GM18517 (cell line): ENCODE results near the gene FAXDC2.

ENCODE experiments used
- ATAC-seq: cut with Tn5 transposase; IDR thresholded peaks from one replicate; pipeline ENCODE4 v1.9.1; 2021; ENCODE audit warnings: mild to moderate bottlenecking, moderate library complexity; ENCODE audit not compliant: unreplicated experiment

The FAXDC2 gene

DNA sequence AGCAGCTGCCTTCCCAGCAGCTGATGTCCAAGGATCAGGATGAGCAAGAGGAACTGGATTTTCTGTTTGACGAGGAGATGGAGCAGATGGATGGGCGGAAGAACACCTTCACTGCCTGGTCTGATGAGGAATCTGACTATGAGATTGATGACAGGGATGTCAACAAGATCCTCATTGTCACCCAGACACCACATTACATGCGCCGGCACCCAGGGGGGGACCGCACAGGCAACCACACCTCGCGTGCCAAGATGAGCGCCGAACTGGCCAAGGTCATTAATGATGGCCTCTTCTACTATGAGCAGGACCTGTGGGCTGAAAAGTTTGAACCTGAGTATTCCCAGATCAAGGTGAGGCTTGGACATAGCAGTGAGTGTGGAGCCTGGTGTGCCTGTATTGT is 48.4 kb downstream of the FAXDC2 start:
- no peak for ATAC-seq

DNA sequence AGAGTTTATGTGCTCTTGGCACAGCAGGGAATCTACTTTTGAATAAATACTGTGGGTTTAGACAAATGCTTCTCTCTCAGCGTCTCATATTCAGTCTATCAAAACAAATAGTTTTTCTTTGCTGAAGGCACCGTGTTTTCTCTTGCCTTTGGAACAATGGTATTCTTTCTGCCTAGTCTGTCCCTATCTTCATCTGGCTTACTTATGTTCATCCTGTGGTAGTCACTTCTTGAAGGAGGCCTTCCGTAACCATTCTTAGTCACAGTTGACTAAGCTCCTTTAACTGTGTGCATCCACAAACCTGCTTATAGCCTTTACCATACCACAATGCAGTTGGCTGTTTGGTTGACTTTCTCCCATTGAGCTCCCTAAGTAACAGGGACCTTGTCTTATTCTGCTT is 49.3 kb downstream of the FAXDC2 start:
- no peak for ATAC-seq

DNA sequence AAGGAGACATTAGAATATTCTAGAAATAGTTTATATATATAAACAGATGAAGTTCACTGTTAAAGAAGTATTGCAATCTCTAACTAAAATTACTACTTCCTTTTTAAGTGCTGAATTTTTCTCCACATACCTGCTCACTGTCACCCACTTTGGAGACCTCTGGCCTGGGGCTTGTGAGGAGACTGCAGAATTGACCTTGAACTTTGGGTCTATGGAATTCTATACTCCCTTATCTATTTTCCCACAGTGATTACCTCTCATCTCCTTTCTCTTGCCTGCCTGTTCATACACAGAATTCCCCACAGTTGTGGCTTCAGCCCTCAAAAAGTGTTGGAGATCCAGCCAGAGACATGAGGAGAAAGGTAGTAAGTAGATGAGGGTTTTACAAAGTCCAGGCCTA is 49.8 kb downstream of the FAXDC2 start:
- no peak for ATAC-seq

DNA sequence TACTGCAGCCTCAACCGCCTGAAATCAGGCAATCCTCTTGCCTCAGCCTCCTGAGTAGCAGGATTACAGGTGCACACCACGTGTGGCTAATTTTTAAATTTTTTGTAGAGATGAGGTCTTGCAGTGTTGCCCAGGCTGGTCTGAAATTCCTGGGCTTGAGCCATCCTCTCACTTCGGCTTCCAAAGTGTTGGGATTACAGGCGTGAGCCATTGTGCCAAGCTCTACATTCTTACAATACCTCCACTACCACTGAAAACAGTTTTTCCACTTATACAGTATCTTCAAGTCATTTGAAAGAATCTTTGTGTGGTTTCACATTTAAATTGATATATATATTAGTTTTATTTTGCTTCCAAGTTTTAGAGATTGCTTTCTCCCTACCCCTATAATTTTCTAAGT is 52.6 kb downstream of the FAXDC2 start:
- ATAC-seq: no peak

DNA sequence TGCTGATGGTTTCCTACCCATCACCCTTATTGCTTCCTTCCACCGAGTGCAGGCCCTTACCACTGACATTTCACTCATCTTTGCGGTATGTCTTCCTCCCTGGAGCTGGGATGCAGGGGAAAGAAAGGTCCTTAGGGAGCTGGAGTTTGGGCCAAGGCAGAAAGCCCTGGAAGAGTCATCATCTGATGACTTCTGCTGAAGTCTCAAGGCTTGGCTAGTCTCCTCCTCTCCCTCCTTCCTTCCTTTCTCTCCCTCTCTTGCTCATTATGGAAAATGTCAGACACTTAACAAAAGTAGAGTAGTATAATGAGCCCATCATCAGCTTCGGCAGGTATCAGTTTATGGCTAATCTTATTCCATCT is 55.2 kb downstream of the FAXDC2 start:
- ATAC-seq: no peak

DNA sequence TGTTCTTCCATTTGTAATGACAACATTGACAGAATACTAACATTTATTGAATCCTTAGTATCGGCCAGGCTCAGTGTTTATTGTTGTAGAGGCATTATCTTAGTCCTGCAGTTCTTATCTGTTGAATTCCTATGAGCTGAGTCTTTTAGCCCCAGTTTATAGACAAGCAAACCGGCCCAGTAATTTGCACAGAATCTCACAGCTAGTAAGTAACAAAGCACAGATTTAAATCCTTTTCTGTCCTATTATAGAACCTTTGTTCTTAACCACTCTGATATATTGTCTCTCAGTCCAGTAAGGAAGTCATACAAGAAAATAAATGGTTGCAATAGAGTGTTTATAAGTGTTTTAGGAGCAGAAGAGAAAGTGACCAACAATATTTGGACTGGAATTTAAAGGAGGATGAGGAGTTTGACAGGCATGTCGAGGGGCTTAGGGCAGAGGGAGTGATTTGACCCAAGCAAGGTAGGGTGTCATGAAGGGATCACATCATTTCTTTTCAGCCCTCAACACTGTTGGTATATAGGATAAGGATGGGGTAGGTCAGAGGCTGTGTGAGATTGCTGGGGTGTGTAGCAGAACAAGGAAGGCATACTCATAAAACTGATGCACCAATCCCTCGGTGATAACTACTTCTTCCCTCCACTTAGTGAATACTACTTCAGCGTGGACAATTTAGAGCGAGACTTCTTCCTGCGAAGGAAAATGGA is 55.7 kb downstream of the FAXDC2 start:
- ATAC-seq: no peak

DNA sequence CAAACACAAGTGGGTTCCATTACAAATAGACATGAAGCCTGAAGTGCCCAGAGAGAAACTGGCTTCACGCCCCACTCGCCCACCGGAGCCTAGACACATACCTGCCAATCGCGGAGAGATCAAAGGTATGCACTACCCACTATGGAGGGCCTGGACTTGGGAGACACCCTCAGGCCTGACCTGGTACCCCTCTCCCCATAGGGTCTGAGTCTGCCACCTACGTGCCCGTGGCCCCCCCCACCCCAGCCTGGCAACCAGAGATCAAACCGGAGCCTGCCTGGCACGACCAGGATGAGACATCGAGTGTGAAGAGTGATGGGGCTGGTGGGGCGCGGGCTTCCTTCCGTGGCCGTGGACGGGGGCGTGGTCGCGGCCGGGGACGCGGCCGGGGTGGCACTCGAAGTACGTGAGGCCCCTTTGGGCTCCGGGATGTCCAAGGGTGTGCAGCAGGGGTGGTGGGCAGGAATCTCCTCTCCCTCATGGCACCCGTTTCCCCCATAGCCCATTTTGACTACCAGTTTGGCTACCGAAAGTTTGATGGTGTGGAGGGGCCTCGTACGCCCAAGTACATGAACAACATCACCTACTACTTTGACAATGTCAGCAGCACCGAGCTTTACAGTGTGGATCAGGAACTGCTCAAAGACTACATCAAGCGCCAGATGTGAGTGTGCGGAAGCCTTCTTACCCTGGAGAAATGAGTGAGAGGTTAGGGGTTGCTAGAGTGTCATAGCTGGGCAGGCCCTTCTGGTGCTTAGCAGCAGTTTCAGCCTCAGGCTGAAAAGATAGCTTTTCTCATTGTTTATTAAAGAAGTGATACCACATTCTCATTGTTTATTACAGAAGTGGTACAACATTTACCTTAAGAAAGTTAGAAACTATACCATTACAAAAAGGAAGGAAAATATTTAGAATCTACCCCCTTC is 56.5 kb downstream of the FAXDC2 start:
- ATAC-seq: no peak

DNA sequence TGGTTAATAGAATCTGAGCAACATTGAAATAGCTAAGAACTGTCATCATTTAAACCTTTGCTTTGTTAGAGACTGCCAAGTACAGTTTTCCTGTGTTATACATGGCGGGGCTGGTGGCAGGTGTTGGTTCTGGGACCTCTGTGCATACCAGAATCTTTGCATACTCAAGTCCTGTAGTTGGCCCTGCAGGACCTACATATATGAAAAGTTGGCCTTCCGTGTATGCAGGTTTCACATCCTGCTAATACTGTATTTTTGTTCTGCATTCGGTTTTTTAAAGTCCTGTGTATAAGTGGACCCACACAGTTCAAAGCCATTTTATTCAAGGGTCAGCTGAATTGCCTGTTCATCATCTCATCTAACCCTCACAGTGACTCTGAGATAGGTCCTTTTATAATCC is 58.9 kb downstream of the FAXDC2 start:
- ATAC-seq: peak; percentile 82

DNA sequence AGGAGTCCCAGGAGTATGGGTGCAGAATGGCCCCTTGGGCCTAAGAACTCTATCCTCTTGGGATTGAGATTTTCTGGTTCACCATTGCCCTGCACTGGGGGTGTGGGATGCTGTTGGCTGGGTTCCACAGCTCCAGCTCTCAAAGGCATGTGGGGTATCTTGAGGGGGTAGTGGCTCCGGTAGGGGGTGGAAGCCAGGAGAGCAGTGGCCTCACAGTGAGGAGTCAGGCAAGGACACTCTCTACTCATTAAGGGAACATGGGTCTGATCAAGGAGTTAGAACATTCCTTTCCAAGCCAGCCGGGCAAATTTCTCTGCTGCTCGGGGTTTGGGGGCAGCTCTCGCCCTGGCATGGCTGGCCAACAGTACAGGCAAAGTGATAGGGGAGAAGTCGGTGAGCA is 62.2 kb downstream of the FAXDC2 start:
- ATAC-seq: no peak

DNA sequence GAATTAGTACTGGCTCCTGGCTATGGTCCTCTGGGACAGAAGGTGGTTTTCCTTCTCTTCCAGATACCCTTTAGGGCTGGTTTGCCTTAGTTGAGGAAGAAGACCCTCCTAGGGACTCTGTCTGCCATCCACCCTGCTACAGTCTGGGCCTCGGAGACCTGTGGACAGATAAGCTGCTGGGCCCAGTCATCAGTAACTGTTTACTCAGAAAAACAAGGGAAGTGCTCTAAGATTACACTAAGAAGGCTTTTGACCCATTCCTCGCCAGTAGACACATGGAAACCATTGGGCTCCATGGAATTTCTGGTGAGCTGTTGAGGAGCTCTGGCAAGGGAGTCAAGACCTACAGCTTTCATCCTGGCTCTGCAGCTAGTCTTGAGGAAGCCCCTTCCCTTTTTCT is 64.0 kb downstream of the FAXDC2 start:
- ATAC-seq: no peak

DNA sequence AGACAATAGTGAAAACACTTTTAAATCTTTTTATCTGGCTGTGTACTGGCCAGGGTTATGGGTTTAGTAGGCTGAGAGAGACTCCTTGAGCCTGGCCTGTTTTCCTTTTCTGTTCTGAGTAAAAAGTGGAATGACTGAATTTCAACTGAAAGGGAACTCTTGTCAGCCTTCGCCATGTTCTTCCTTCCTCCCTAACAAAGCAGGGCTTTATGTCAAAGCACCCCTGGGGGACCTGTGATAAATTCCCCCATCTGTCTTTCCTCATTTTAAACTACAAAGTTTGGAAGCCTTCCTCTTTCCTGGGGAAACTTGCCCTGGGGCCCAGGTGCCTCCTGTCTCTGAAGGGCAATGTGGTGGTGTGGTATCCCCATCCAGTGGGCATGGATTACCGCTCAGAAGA is 65.5 kb downstream of the FAXDC2 start:
- ATAC-seq: no peak

DNA sequence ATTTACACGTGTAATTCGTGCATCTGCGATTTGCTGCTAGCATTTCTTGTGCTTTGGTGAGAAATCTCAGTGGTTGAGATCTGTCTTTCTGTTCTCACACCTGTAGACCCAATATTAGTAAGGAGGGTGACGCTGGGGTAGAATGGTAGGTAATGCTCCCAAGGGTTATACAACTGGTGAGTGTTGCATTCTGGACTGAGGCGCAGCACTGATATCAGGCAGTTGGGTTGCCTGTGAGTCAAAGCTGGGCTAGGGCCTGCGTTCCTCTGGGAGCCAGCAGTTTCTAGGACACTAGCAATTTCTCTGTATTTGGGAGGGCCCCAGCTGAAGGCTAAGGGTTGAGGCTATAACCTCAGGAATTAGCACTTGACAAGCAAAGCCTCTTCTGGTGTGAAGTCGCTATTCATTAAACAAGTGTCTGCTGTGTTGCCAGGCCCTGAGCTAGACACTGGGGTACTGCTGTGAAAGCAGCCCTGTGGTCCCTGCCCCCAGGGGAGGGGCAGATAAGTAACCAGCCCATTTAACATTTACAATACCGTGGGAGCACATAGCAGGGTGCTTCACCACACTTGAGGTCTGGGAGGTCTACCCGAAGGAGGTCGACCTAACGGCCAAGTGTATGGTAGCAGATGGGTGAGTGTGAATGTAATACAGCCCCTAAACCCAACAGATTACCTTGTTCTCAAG is 66.5 kb downstream of the FAXDC2 start:
- ATAC-seq: no peak

DNA sequence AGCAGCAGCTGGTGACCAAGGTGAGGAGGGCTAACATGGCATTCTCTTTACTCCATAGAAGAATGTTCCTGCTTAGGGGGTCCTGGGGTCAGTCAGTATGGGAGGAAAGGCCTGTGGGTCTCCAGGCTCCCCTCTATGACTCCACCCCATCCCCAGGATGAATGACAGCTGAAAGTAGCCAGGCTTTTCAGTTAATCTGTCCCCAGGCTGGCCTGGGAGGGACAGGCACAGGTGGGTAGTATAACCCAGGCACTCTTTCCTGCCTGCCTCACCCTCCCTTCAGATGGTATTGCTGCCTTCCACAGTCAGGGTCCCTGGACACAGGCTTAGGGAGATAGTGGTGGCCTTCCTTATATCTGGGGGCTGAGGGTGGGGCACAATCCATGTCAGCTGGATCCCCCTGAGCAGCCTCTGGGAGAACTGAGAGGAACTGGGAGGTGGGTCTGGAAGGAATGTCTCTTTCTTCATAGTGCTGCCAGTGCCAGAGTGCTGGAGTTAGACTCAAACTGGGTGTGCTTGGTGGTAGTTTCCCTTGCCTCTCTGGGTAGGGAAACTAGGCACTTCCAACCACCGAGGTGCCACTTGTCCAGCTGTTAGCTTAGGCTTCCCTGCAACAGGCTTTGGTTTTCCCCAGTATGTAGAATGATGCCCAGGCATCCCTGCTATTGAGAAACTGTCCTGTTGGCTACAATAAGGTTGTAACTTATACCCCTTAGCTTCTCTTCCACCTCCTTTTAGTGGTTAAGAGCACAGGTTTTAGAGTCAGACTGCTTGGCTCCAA is 67.4 kb downstream of the FAXDC2 start:
- no peak for ATAC-seq

DNA sequence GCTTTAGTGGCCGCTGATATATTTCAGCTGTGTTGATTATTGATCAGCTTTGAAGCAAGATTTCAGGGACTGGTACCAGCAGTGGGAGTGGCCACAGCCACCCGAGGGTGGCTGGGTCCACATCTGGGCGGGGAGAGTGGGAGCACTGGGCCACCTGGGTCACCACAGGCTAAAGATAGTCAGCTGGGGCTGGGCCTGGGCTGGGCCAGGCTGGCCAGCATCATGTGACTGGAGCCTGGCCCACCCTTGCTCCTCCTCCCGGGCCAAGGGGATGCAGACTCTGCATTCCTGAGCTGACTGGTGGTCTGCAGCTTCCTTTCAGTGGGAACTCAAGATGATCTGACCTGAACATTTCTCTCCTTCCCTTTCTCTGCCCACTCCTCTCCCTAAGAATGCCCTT is 68.1 kb downstream of the FAXDC2 start:
- ATAC-seq: no peak

DNA sequence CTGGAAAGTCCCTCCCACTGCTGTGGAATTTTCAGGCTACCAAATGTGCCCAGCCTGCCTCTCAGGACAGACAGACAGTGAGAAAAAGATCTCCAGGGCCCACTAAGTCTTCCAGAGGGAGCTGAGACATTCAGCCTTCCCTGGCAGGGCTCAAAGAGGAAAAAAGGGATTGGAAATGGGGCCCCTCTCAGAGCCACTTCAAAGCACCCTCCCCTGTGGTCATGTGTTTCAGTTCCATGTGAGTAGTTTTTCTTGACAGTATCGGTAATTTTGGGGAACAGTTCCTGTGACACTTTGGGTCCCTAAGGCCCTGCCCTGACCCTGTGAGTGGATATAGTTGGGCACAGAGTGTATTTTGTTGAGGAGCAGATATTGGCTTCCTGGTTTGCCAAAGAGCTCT is 70.3 kb downstream of the FAXDC2 start:
- ATAC-seq: no peak

DNA sequence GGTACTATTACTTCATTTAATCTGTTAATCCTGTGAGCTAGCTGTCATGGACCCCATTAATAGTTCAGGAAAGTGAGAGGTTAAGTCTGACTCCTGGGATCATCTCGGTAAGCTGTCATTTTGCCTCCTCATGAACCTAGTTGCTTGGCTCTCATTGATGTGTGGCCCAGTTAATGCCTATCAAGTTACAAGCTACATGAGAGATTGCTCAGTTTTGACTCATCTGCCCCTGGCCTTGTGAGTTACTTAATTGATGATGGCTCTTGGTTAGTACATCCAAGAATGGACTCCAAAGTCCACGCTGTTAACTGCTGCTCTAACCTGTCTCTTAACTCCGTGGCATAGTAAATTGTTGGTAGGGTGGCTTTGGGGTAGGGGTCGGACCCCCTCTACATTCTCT is 71.3 kb downstream of the FAXDC2 start:
- ATAC-seq: no peak

DNA sequence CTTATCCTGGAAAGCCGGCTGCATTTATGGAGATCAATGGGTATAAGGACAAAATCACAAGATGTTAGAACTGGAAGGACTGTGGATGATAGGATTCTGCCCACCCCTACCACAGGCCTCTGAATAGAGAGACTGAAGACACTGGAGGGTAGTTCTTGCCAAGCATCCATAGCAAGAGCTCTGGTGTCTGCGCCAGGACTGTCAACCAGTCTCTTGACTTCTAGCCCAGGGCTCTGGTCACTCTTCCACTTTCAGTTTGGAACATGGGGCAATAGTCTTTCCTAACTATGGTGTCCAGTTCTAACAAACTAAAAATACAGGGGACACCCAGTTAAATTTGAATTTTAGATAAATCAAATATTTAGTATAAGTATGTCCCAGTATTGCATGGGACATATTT is 71.9 kb downstream of the FAXDC2 start:
- ATAC-seq: no peak

DNA sequence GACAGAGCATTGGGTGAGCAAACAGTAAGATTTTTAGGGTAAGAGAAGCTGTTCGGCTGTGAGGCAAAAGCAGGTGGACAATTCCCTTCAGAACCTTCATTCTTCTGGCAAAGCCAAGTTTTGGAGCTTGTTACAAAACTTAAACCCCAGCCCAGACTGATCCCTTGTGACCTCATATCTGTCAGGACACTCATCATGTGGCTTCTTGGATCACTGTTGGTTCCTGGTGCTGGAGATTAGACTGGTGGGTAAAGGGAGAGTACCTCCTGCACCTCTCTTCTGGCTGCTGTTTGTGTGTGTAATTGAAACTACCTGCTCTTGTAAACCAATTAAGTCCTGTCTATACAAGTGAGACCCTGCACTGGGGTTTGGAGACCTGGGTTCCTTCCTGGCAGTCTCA is 74.2 kb downstream of the FAXDC2 start:
- no peak for ATAC-seq

DNA sequence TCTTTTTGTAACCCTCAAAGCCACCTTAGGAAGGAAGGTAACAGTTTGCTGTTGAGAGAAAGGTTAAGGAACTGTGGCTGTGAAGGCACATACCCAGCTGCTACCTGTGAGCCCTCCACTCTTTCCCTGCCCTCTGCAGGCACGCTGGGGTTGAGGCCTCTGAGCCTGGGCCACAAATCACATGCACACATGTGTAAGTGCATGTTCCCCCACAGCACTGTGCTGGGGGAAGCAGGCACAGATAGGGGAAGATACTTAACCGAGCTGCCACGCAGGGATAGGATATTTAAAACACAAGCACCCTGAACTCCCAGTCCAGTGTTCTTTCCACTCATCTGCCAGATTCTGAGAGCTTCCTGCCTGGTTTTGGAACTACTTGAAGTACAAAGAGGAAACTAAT is 77.1 kb downstream of the FAXDC2 start:
- ATAC-seq: no peak

DNA sequence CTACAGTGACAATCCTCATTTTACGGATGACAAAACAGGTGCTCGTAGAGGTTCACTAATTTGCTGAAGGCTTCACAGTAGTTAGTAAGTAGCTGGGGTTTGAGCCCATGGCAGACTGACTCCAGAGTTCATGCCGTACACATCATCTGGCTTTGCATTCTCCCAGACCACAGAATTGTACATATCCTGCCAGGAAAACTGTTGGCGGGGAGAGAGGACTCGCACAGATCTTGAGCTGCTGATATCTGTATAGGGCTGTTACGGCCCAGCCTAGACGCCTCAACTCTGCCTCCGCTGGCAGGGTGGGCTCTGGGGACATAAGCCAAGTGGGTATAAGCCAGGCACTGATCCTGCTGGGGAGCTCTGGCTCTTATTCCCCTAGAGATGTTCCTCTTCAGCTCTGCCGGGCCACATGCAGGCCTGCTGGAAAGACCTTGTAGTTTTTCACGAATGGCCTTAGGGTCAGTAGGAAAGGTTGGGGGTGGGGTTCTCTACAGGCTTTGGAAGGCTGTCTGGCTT is 79.0 kb downstream of the FAXDC2 start:
- ATAC-seq: no peak

DNA sequence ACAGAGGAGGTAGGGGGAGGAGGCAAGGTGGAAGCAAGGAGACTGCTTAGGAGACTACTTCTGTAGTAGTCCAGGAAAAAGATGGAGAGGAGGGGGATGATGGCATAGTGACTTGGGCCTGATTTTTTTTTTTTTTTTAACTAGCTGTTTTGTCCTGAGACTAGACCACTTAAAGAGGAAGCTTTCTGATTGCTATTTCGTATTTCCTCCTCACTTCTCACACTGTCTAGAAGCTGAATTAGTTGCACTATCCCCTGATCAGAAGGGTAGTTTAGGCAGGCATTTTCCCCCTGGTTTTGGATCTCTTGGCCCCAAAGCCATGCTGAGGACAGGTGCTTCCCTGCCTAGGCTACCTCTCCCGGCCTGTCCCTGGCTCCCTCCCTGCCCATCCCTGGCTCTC is 80.3 kb downstream of the FAXDC2 start:
- no peak for ATAC-seq
